Measurements from ENCODE around the gene DENND5A. TPM values are rescaled to one million over a fixed set of nuclear protein-coding genes. Genes with fewer than 3 reads are reported as not detected.

The DENND5A gene
- total RNA-seq, 1 experiment from 2014 or later: 37.7 TPM

- BruUV-seq (replicated peaks): no TSS peak
- Histone ChIP-seq H3K4me3 (ENCODE audit: low read length) (no peak overlapping the region), H3K4me1 (ENCODE audit: insufficient read depth, low read length) (no peaks in the 10 kb centered on the region), H3F3A (ENCODE audit: low read length, unreplicated experiment) (no peaks in the 10 kb centered on the region), H3K9me3 (ENCODE audit: low read length) (no peaks in the 10 kb centered on the region), H4K20me1 (ENCODE audit: low read length) (no peaks in the 10 kb centered on the region), H3K4me2 (ENCODE audit: low read length) (no peak overlapping the region), H3K36me3 (ENCODE audit: low read depth, low read length) (peaks cover 6% of the 10 kb centered on the region), H3K9ac (ENCODE audit: low read length) (no peak overlapping the region), H3K27me3 (ENCODE audit: low read length) (no peaks in the 10 kb centered on the region), H3K79me2 (ENCODE audit: low read length) (peaks cover 64% of the 10 kb centered on the region), H3K9me2 (replicated peaks; ENCODE audit: low read length) (no peaks in the 10 kb centered on the region), H2AFZ (ENCODE audit: low read length) (no peak overlapping the region), H3K27ac (ENCODE audit: low read length) (no peak overlapping the region)
- ATAC-seq (no peak), DNase-seq (no peak)
- intact Hi-C loops (cut with micrococcal nuclease): no loop called here
- TF ChIP-seq EZH2 (IDR thresholded peaks at IDR 0.05; ENCODE audit: low read length, unreplicated experiment) (no peak), EZH2phosphoT487 (IDR thresholded peaks at IDR 0.05; ENCODE audit: borderline replicate concordance, low read length) (no peak), CTCF (conservative IDR thresholded peaks at IDR 0.05; ENCODE audit: low read depth, low read length) (no peak)
- ChIA-PET CTCF (no interaction called here), POLR2A (ENCODE audit: unreplicated experiment) (no interaction called here)
Observed at GRCh38 chr11:9232482-9232881, 32.7 kb downstream of the DENND5A start.

GRCh38 chr11:9231848-9232177, 33.3 kb downstream of the DENND5A start:
- Histone ChIP-seq H4K20me1 (ENCODE audit: low read length) (no peaks in the 10 kb centered on the region), H2AFZ (ENCODE audit: low read length) (no peak overlapping the region), H3K4me2 (ENCODE audit: low read length) (no peak overlapping the region), H3K9me2 (replicated peaks; ENCODE audit: low read length) (no peaks in the 10 kb centered on the region), H3K27me3 (ENCODE audit: low read length) (no peaks in the 10 kb centered on the region), H3F3A (ENCODE audit: low read length, unreplicated experiment) (no peaks in the 10 kb centered on the region), H3K4me3 (ENCODE audit: low read length) (no peak overlapping the region), H3K4me1 (ENCODE audit: insufficient read depth, low read length) (no peaks in the 10 kb centered on the region), H3K36me3 (ENCODE audit: low read depth, low read length) (peaks cover 6% of the 10 kb centered on the region), H3K9me3 (ENCODE audit: low read length) (no peaks in the 10 kb centered on the region), H3K27ac (ENCODE audit: low read length) (no peak overlapping the region), H3K9ac (ENCODE audit: low read length) (no peak overlapping the region), H3K79me2 (ENCODE audit: low read length) (peaks cover 68% of the 10 kb centered on the region)
- no peak for TF ChIP-seq EZH2phosphoT487 (IDR thresholded peaks at IDR 0.05; ENCODE audit: borderline replicate concordance, low read length)
- no peak for TF ChIP-seq EZH2 (IDR thresholded peaks at IDR 0.05; ENCODE audit: low read length, unreplicated experiment)
- TF ChIP-seq CTCF (conservative IDR thresholded peaks at IDR 0.05; ENCODE audit: low read depth, low read length): no peak
- ATAC-seq: no peak
- BruUV-seq (replicated peaks): no TSS peak
- ChIA-PET POLR2A (ENCODE audit: unreplicated experiment) (interaction anchor here (0.7 kb wide), 1 partner anchor 102 kb away, joined by 3 read pairs; no protein-coding TSS in a partner anchor), CTCF (no interaction called here)
- no peak for DNase-seq
- intact Hi-C loops (cut with micrococcal nuclease): no loop called here

- POLR2A ChIA-PET (ENCODE audit: unreplicated experiment): no interaction called here
Observed at GRCh38 chr11:9230296-9230695, 34.9 kb downstream of the DENND5A start.

More at GRCh38 chr11:9230296-9230695, 34.9 kb downstream of the DENND5A start:
- H3K4me3 ChIP-seq (ENCODE audit: low read length): no peak overlapping the region
- H3F3A ChIP-seq (ENCODE audit: low read length, unreplicated experiment): no peaks in the 10 kb centered on the region
- ATAC-seq (no peak), DNase-seq (no peak)
- H3K27me3 ChIP-seq (ENCODE audit: low read length): no peaks in the 10 kb centered on the region
- no peaks in the 10 kb centered on the region for H3K4me1 ChIP-seq (ENCODE audit: insufficient read depth, low read length)
- no peaks in the 10 kb centered on the region for H3K9me3 ChIP-seq (ENCODE audit: low read length)
- peaks cover 6% of the 10 kb centered on the region for H3K36me3 ChIP-seq (ENCODE audit: low read depth, low read length)
- no peak overlapping the region for H3K9ac ChIP-seq (ENCODE audit: low read length)
- TF ChIP-seq EZH2 (IDR thresholded peaks at IDR 0.05; ENCODE audit: low read length, unreplicated experiment) (no peak), EZH2phosphoT487 (IDR thresholded peaks at IDR 0.05; ENCODE audit: borderline replicate concordance, low read length) (no peak), CTCF (conservative IDR thresholded peaks at IDR 0.05; ENCODE audit: low read depth, low read length) (no peak)
- H3K79me2 ChIP-seq (ENCODE audit: low read length): peaks cover 74% of the 10 kb centered on the region
- no peaks in the 10 kb centered on the region for H4K20me1 ChIP-seq (ENCODE audit: low read length)
- H3K27ac ChIP-seq (ENCODE audit: low read length): no peak overlapping the region
- CTCF ChIA-PET: no interaction called here
- intact Hi-C loops (cut with micrococcal nuclease): no loop called here
- no peaks in the 10 kb centered on the region for H3K9me2 ChIP-seq (replicated peaks; ENCODE audit: low read length)
- H2AFZ ChIP-seq (ENCODE audit: low read length): no peak overlapping the region
- H3K4me2 ChIP-seq (ENCODE audit: low read length): no peak overlapping the region
- BruUV-seq (replicated peaks): no TSS peak

Data from PC-3 (cell line).